Smooth muscle cell (in vitro differentiated cells): ENCODE measurements around the gene RIN2. TPM values are rescaled to one million over a fixed set of nuclear protein-coding genes. Genes with fewer than 3 reads are reported as not detected.

ENCODE experiments used
- DNase-seq: peaks from one replicate; lab custom pipeline; 2025; ENCODE audit not compliant: unreplicated experiment; lab: John Stamatoyannopoulos, UW
- H2AFZ ChIP-seq: fragments of 200-600 bp; sonication (generic); 2 replicates; pipeline ENCODE4 v1.6.0; 2016; ENCODE audit warnings: antibody characterized with exemption, low read depth, mild to moderate bottlenecking
- H3F3A ChIP-seq: fragments of 200-600 bp; sonication (generic); 2 replicates; pipeline ENCODE4 v1.6.0; 2017; ENCODE audit warnings: antibody characterized with exemption, low read depth
- H3K27ac ChIP-seq: fragments of 200-600 bp; sonication (generic); 2 replicates; pipeline ENCODE4 v1.5.1; 2016; ENCODE audit warnings: low read depth, mild to moderate bottlenecking
- H3K27me3 ChIP-seq: fragments of 200-600 bp; sonication (generic); 2 replicates; pipeline ENCODE4 v1.6.1; 2016; ENCODE audit warnings: low read depth, mild to moderate bottlenecking
- H3K36me3 ChIP-seq: fragments of 200-600 bp; sonication (generic); 2 replicates; pipeline ENCODE4 v1.5.1; 2016; ENCODE audit warnings: low read depth
- H3K4me1 ChIP-seq: fragments of 200-600 bp; sonication (generic); 2 replicates; pipeline ENCODE4 v1.5.1; 2016; ENCODE audit warnings: low read depth
- H3K4me2 ChIP-seq: fragments of 200-600 bp; sonication (generic); 2 replicates; pipeline ENCODE4 v1.6.0; 2016; ENCODE audit warnings: mild to moderate bottlenecking
- H3K4me3 ChIP-seq: fragments of 200-600 bp; sonication (generic); 2 replicates; pipeline ENCODE4 v1.5.1; 2016; ENCODE audit warnings: mild to moderate bottlenecking
- H3K79me2 ChIP-seq: fragments of 200-600 bp; sonication (generic); 2 replicates; pipeline ENCODE4 v1.6.0; 2016; ENCODE audit warnings: low read depth, mild to moderate bottlenecking
- H3K9ac ChIP-seq: fragments of 200-600 bp; sonication (generic); 2 replicates; pipeline ENCODE4 v1.6.0; 2016; ENCODE audit warnings: low read depth
- H3K9me3 ChIP-seq: fragments of 200-600 bp; sonication (generic); replicated peaks from 2 replicates; pipeline ENCODE4 v1.5.1; 2016; ENCODE audit warnings: low read depth
- H4K20me1 ChIP-seq: fragments of 200-600 bp; sonication (generic); 2 replicates; pipeline ENCODE4 v1.6.0; 2016; ENCODE audit warnings: low read depth
- CTCF ChIP-seq: fragments of 200-600 bp; sonication (generic); IDR thresholded peaks from 2 replicates; pipeline ENCODE4 v1.5.1; 2017; ENCODE audit warnings: borderline replicate concordance, mild to moderate bottlenecking, antibody characterized with exemption; ENCODE audit not compliant: insufficient read depth, poor library complexity, severe bottlenecking
- WGBS: methylation state at CpG from one replicate; pipeline ENCODE4 v1.1.7; 2016; ENCODE audit warnings: low lambda C conversion rate; 5-methylcytosine and 5-hydroxymethylcytosine counted together
- polyA plus RNA-seq: library from polyadenylated mRNA; unstranded; fragments of >200 nt; fragmentation: Nextera tagmentation; extraction: Ambion mirVana; gene quantifications from 2 replicates; pipeline ENCODE4 v1.2.1, GENCODE V29; 2016
- total RNA-seq: library from RNA; depleted of rRNA; stranded (reverse); fragments of >200 nt; gene quantifications from 2 replicates; pipeline ENCODE4 v1.2.3, GENCODE V29; 2014

RIN2 gene
- total and polyA plus RNA-seq, 2 experiments from 2014 or later: 16.0 to 26.9 TPM

DNA sequence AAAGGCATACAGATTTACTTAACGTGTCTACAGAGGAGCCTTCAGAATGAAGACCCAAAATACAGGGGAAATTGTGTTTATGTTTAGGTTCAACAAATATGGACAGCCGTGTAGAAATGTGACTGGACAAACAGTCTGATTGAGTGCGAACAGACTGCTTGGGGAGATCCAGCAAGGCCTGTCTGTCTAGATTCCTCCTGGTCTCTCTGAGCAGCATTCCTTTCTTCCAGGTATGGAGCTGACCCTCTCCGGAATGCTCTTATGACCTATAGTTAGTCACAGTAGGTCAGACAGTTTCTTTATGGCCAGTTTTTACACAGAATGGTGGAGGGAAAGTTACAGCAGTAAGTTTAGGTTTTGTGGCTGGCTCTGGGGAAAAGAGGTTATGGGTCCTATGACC lies 9.0 kb downstream of the RIN2 start:
- no peak overlapping the region for H3K4me3 ChIP-seq
- H4K20me1 ChIP-seq: no peaks in the 10 kb centered on the region
- WGBS: 74% methylated on average over 4 of the region's 4 CpGs
- TF ChIP-seq CTCF: no peak
- no peak overlapping the region for H3K9ac ChIP-seq
- H2AFZ ChIP-seq: no peak overlapping the region
- H3K79me2 ChIP-seq: peaks cover 14% of the 10 kb centered on the region
- H3K4me1 ChIP-seq: no peaks in the 10 kb centered on the region
- H3K27me3 ChIP-seq: no peaks in the 10 kb centered on the region
- no peaks in the 10 kb centered on the region for H3F3A ChIP-seq
- H3K36me3 ChIP-seq: no peaks in the 10 kb centered on the region
- H3K27ac ChIP-seq: peak overlapping the region; percentile 74
- no peak for DNase-seq
- no peak overlapping the region for H3K4me2 ChIP-seq
- no peaks in the 10 kb centered on the region for H3K9me3 ChIP-seq

DNA sequence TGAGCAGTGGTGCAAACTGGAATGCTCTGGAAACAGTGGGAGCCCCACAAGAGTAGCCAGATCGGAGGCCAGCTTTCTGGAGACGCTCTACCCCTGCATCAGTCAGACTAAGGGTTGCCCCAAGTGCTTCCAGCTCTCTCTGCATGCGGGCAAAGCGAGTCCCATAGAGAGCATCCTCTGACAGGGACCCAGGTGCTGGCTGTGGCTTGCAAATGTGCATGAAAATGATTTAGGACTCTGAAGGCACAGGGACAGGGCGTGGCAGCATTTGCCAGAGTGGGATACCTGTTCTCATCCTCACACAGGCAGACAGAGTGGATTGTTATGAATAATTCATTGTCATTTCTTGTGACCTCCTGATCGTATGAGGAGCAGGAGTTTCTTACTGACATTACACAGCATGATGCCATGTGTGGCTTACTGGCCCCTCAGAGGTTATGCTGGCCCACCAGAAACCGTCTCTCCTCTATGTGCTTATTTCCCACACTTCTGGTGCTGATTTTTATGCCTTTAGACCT lies 10.3 kb downstream of the RIN2 start:
- H3K4me3 ChIP-seq: no peak overlapping the region
- H3K36me3 ChIP-seq: no peaks in the 10 kb centered on the region
- WGBS: 92% methylated on average over 7 of the region's 7 CpGs
- H3F3A ChIP-seq: no peaks in the 10 kb centered on the region
- no peak overlapping the region for H2AFZ ChIP-seq
- no peak overlapping the region for H3K9ac ChIP-seq
- no peak overlapping the region for H3K4me2 ChIP-seq
- peaks cover 11% of the 10 kb centered on the region for H3K79me2 ChIP-seq
- no peaks in the 10 kb centered on the region for H4K20me1 ChIP-seq
- no peak overlapping the region for H3K27ac ChIP-seq
- no peaks in the 10 kb centered on the region for H3K9me3 ChIP-seq
- TF ChIP-seq CTCF: no peak
- no peaks in the 10 kb centered on the region for H3K27me3 ChIP-seq
- no peaks in the 10 kb centered on the region for H3K4me1 ChIP-seq
- DNase-seq: no peak

DNA sequence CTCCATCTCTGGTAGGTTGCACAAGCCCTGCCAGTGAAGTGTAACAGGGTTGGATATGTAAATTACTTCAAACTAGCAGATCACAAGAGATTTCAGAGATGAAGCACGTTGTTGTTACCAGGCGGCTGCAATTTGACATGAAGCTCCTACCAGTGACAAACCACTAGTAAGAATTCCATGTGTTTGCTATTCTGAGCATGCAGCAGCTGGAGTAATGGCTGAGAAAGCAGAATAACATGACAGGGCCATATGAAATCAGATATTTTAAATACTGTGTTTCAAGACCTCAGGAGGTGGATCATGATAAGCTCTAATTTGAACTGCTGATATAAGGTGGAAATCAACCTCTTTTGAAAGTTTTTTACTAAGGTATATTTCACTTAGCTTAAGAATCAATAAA lies 11.4 kb downstream of the RIN2 start:
- no peak overlapping the region for H3K27ac ChIP-seq
- TF ChIP-seq CTCF: no peak
- H3K9ac ChIP-seq: no peak overlapping the region
- H3F3A ChIP-seq: no peaks in the 10 kb centered on the region
- no peaks in the 10 kb centered on the region for H3K36me3 ChIP-seq
- no peaks in the 10 kb centered on the region for H3K27me3 ChIP-seq
- no peak for DNase-seq
- H3K79me2 ChIP-seq: peaks cover 8% of the 10 kb centered on the region
- H3K4me3 ChIP-seq: no peak overlapping the region
- no peak overlapping the region for H3K4me2 ChIP-seq
- no peaks in the 10 kb centered on the region for H4K20me1 ChIP-seq
- H2AFZ ChIP-seq: no peak overlapping the region
- H3K4me1 ChIP-seq: no peaks in the 10 kb centered on the region
- 76% methylated on average over 2 of the region's 2 CpGs for WGBS
- no peaks in the 10 kb centered on the region for H3K9me3 ChIP-seq

- Histone ChIP-seq H3K79me2 (peaks cover 2% of the 10 kb centered on the region), H2AFZ (no peak overlapping the region), H4K20me1 (no peaks in the 10 kb centered on the region), H3K4me1 (no peaks in the 10 kb centered on the region), H3K4me3 (no peak overlapping the region), H3K9ac (no peak overlapping the region), H3F3A (no peaks in the 10 kb centered on the region), H3K4me2 (no peak overlapping the region), H3K27me3 (no peaks in the 10 kb centered on the region), H3K9me3 (no peaks in the 10 kb centered on the region), H3K27ac (no peak overlapping the region), H3K36me3 (no peaks in the 10 kb centered on the region)
- no peak for DNase-seq
- no peak for TF ChIP-seq CTCF
- 56% methylated on average over 6 of the region's 6 CpGs for WGBS
Observed at GRCh38 chr20:19770375-19770774, 12.3 kb downstream of the RIN2 start.
